GM19467 (cell line): ENCODE data around the gene COLQ.
"Not testable (repeated sequence)": the region's sequence is repeated elsewhere in the genome, so short reads cannot be mapped to it uniquely, and the experiment has no call there.

Source experiments
- ATAC-seq: cut with Tn5 transposase; IDR thresholded peaks from one replicate; pipeline ENCODE4 v1.9.1; 2021; ENCODE audit warnings: mild to moderate bottlenecking, moderate library complexity; ENCODE audit not compliant: unreplicated experiment

Gene COLQ

GRCh38 chr3:15430624-15431023 lies 90.9 kb downstream of the COLQ start:
- ATAC-seq = no peak

GRCh38 chr3:15429080-15429479 lies 92.4 kb downstream of the COLQ start:
- no peak for ATAC-seq

DNA sequence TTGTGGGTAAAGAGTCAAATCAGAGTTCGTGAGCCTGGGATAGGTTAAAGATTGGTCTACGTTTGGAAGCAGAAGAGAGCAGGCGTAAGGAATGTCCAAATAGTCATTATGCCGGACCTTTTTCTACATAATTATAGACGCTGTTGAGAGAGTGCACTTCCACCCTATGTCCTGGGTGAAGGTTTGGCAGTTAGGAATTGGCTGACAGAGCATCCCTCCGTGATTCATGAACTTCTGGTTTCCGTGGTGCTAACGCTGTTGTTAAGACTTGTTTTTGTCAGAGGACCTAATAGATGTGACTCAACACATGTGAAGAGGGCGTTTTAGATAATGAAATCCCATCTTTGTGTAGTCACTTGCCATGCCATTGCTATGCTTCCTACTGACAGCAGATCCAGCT lies 93.0 kb downstream of the COLQ start:
- no peak for ATAC-seq

DNA sequence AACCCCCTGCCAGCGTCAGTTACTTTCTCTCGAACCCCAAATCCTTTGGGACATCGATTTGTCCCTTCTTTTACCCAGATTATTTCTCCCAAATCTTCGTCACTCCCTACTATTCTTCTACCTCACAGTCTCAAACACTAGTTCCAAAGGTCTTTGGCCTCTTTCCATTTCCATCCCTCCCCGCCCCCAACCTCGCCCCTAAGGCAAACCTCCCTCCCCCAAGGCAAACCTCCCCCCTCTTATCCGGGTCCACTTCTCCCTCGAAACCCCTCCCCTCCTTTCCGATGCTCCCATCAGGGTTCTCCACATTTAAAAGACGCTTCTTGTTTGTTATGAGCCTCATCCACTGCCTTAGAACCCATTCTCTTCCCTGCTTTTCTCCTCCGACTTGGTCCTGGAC lies 93.5 kb downstream of the COLQ start:
- ATAC-seq = no peak

- ATAC-seq = peak; percentile 84
Measured at GRCh38 chr3:15427182-15427880, 94.2 kb downstream of the COLQ start, which contains the start of the genes EAF1 and METTL6. Gene EAF1, plus strand, starts transcription at chr3:15427598. Its CDS starts 182 bp downstream, at chr3:15427780. Gene METTL6, minus strand, starts transcription at chr3:15427544. Its CDS starts 1,033 bp downstream, at chr3:15426511.

DNA sequence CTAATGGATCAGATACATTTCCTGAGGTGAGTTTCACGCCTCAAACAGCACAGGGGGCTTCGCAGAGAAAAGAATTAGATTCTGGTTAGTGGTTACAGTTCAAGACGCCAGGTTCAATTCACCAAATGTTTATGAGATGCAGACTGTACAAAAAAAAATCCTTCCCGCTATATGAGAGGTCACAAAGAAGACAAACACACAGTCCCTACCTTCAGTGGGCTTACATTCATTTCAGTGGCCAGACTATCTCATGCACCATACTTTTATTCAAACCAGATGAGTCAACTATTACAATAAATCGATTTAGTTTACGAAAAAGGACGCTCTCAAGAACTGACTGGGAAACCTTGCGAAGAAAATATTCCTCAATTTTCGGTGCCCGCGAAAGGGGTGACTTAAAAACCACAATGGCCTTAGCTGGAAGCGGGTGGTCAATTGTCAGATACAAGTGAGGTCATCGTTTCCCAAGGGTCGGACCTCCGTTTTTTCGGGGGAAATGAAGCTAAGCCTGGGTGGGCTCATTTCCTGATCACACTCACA lies 94.9 kb downstream of the COLQ start:
- ATAC-seq = no peak

- ATAC-seq = no peak
Measured at GRCh38 chr3:15420871-15421270, 100.6 kb downstream of the COLQ start.

DNA sequence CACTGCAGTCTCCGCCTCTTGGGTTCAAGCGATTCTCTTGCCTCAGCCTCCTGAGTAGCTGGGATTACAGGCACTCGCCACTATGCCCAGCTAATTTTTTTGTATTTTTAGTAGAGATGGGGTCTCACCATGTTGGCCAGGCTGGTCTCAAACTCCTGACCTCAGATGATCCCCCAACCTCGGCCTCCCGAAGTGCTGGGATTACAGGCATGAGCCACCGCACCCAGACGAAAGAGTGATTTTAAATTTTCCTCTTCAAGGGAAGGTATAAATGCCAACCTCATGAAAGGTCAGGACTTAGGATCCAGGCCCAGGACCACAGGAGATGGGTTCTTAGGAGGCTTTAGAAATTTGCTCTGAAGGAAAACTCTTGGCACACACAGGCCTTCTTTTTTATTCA lies 110.5 kb downstream of the COLQ start:
- ATAC-seq = not testable (repeated sequence)

DNA sequence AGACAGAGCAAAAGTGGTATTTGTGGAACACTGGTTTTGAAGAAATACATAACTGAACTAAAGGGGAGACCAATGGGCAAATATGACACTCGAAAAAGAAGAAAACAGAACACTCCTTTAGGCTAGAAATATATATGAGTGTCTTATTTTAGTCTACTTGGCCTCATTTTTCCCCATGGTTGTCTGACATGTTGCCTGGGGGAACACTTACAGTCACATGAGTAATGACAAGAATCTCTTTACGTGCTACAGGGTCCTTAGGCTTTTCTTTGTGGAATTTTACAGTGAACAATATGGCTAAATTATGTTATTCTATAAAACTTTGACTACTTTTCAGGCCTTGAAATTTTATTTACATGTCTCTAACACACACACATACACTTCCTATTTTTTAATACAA lies 111.7 kb downstream of the COLQ start:
- ATAC-seq = no peak

DNA sequence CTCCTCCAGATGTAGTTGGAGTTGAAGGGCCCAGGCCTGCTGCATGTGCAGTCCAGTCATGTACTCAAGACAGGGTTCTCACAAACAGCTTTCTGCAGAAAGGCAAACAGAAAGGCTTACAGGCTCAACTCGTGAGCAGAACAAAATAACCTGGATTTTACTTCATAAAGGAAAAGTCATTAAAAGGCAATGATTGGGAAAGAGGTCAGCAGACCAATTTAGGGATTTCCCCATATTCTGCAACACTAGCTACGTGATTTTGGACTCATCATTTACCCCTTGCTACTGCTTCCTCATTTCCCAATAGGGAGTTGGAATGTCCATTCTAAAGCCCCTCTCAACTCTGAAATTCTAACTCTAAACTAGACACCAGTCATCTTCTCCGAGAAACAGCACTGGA lies 112.3 kb downstream of the COLQ start:
- no peak for ATAC-seq

GRCh38 chr3:15405448-15406050 lies 116.0 kb downstream of the COLQ start:
- no peak for ATAC-seq

DNA sequence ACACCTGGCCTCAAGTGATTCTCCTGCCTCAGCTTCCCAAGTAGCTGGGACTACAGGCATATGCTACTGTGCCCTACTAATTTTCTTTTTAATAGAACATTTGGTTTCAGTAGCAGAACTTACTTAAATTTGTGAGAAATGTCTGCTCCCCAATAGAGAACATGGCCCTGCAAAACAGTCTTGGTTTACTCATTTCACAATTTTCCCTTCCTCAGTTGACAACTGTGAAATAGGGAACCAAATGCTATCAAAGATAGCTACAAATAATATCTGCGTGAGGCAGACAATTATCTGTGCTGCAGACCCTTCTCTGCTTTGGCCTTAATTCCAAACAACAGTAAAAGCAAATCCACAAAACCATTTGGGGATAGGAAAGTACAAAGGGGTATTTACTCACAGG lies 116.7 kb downstream of the COLQ start:
- no peak for ATAC-seq

- no peak for ATAC-seq
Measured at GRCh38 chr3:15403965-15404364, 117.5 kb downstream of the COLQ start.

- ATAC-seq = no peak
Measured at GRCh38 chr3:15403495-15403894, 118.0 kb downstream of the COLQ start.

DNA sequence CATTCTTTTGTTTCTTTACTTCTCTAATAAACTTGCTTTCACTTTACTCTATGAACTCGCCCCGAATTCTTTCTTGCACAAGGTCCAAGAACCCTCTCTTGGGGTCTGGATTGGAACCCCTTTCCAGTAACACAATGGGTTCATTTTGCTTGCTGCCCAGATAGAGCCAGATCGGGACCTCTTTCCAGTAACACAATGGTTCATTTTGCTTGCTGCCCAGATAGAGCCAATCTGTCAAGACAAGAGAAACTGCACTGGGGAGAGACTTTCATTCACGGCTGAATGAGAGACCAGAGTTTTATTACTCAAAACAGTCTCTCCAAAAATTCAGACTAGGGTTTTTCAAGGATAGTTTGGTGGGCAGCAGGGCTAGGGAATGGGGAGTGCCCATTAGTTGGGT lies 119.6 kb downstream of the COLQ start:
- no peak for ATAC-seq
